ELF-1 (cell line): ENCODE results near the gene ECT2.
"Not testable (repeated sequence)": the region's sequence is repeated elsewhere in the genome, so short reads cannot be mapped to it uniquely, and the experiment has no call there.

Experiments
- DNase-seq: peaks from one replicate; pipeline ENCODE4 v3.0.0-alpha.2; 2016; ENCODE audit warnings: low read depth, low spot score

The ECT2 gene

GRCh38 chr3:172746475-172746874, 4.1 kb upstream of the ECT2 start:
- DNase-seq: no peak

DNA sequence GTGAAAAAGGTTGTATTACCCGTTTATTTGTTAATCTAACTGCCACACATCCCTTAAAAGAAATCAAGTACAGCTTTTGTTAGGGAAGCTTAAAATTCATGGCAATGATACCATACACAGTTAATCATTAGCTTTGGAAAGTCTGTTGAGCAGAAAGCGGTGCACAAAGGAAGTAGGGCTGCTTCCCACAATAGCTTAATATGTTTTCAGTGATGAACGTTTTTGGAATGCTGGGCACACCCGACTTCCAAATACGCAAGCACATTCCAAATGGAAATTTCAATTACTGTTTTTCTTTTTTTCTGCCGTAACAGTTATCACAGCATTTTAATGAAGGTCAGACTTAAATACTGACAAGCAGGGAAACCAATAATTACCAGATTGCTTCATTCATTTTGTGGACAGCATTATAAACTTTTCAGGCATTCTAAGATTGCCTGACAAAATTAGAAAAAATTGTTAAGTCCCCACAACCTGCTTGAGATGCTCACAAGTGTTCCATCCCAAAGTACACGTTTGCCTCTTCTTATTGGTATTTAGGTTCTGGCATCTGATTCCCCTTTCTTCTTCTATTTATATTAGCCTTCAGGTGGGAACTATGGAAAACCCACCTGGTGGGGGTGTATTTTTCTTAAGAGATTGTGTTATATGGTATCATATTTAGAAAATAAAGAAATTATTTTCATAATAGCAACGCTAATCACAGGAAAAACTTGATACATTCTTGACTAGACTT, 1.1 kb upstream of the ECT2 start:
- DNase-seq: no peak

DNA sequence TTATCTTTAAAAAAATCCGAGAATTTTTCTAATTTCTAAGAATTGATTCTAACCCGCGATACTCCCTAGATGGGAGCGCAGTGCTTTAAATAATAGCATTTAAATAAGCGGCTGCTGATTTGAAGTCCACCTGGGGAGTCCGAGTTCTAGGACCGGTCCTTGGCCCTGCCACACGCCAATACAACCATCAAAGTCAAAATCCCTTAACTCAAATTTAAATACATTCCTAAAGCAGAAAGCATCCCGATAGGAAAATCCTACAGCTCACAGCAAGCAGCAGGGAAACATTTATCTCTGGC, 508 bp upstream of the ECT2 start:
- DNase-seq: no peak

DNA sequence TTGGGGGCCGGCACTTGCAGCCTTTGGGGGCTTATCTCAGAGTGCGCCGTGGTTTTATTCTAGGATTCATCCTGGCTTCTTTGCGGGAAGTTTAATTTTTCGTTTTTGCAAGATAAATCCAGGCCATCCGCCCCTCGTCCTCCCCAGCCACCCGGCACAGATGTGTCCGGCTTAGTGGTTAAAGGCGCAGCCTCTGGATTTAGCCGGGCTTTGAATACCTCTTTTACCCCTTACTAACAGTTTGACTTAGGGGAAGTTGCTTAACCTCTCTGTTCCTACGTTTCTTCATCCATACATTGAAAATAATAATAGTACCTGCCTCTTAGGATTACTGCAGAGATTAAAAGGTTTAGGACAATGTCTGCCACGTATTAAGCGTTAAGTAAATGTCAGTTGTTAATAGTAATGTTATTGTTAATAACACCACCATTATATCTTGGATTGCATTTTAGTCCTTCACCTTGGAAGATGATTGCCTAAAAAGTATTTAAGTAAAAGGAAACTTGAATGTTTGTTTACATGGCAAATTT, 714 bp downstream of the ECT2 start:
- no peak for DNase-seq

- DNase-seq: no peak
Observed at GRCh38 chr3:172752651-172753050, 2.1 kb downstream of the ECT2 start.

DNA sequence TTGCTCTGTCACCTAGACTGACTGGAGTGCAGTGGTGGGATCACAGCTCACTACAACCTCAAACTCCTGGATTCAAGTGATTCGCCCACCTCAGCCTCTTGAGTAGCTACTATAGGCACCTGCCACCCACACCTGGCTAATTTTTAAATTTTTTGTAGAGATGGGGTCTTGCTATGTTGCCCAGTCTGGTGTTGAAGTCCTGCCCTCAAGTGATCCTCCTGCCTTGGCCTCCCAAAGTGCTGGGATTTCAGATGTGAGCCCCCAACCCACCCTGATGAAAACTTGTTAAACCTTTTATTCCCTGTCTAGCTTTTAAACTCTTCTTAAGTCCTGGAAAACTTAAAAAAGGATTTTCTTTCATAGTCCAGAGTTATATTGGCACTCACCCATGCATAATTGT, 2.6 kb downstream of the ECT2 start:
- no peak for DNase-seq

- DNase-seq: not testable (repeated sequence)
Observed at GRCh38 chr3:172760416-172760815, 9.9 kb downstream of the ECT2 start.

DNA sequence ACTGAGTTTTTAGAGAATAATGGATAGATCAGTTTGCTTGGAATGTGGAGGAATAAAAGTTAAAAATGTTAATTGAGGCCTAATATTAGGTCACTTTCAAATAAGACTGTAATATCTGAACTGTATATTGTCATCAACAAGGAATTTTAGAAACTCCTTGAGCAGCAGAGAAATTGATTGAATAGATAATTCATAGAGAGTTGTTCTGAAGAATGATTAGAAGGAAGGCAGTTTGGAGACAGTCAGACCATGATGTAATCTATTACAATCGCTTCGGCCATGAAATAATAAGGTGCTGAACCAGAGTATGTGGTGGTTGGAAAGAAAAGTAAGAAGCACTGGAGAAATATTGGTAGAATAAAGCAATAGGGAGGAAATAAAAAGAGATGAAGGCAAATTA, 15.7 kb downstream of the ECT2 start:
- no peak for DNase-seq

GRCh38 chr3:172766718-172767405, 16.3 kb downstream of the ECT2 start:
- no peak for DNase-seq

DNA sequence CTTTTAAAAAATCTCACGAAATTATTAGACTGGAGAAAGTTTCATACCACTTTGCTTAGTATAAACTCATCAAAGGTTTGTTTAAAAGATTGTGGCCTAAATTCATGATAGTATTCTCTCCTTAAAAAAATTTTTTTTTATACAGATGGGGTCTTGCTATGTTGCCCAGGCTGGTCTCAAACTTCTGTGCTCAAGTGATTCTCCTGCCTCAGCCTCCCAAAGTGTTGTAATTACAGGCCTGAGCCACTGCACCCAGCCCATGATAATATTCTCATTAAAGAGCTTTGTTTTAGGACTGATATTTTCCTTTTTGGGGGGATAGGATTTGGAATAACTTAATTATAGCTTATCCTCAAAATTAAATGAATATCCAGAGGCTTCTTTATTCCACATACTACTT, 19.9 kb downstream of the ECT2 start:
- DNase-seq: no peak

DNA sequence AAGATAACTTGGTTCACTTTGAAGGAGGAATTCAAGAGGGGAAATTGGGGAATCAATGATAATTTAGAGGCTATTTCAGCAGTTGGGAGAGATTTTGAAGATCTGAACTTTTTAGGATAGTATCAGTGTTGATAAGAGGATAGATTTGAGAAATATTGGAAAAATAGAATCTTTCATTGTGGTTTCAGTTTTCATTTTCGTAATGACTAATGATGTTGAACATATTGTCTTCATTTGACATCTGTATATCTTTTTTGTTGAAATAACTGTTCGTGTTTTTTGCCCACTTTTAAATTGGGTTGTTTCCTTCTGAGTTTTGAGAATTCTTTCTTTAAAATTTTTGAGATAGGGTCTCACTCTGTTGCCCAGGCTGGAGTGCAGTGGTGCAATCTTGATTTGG, 21.1 kb downstream of the ECT2 start:
- no peak for DNase-seq

GRCh38 chr3:172776049-172776717, 25.7 kb downstream of the ECT2 start:
- no peak for DNase-seq

GRCh38 chr3:172777901-172778300, 27.4 kb downstream of the ECT2 start:
- no peak for DNase-seq

GRCh38 chr3:172782235-172782634, 31.7 kb downstream of the ECT2 start:
- DNase-seq: no peak

- no peak for DNase-seq
Observed at GRCh38 chr3:172786036-172786435, 35.5 kb downstream of the ECT2 start.

DNA sequence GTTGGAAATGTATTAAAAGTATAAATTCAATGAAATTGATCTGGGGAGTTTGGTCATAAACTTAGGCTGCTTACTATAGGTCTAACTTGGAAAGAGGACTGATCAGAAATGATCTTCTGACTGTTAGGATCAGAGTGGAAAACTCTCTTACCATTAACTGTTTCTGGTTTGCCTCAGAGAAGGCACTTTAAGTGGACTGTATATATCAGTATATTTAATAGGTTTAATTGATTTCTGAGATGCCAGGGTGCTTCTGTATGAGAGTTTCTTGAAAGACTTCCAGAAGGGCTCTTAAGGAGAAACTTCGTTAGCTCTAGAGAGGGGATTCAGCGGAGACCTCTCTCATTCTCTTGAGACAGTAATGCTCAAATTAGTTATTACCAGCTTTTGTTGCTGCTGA, 36.5 kb downstream of the ECT2 start:
- DNase-seq: no peak

DNA sequence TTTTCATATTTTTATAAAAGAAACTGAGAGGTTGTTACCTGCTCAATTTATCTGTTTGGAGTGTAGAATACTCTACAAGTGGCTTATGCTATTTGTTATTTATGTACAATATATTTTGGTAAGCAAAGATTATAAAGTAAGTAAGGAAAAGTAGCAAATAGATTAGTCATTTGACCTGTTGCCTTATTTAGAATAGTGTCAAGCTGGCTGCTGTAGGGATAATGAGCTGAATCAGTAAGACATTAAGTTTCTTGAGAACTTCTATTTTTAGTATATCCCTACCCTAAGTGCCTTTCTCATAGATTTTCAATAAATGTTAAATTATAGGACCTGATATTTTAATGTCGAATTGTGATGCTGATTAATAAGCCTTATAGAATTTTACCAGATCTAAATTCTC, 37.2 kb downstream of the ECT2 start:
- DNase-seq: no peak

- DNase-seq: no peak
Observed at GRCh38 chr3:172799246-172799645, 48.7 kb downstream of the ECT2 start.

GRCh38 chr3:172800156-172800555, 49.6 kb downstream of the ECT2 start:
- DNase-seq: no peak

- no peak for DNase-seq
Observed at GRCh38 chr3:172803489-172803888, 53.0 kb downstream of the ECT2 start.

DNA sequence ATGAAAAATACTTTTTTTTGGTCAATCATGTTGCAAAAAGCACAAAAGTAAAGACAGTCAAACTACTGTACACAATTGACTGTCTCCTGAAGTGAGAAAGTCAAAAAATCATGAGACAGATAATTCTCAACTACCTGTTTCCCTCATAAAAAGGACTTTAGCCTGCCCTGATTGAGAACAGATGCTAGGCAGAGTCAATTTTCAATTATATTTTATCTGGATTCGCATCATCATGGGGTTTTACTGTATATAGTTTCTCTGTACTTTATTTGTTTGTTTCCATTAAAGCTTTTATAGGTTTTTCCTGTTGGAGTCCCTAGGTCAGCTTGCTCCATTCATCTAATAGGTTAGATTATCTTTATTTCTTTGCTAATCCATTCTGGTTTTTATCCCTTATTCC, 53.8 kb downstream of the ECT2 start:
- no peak for DNase-seq

GRCh38 chr3:172808969-172809546, 58.5 kb downstream of the ECT2 start:
- no peak for DNase-seq

- DNase-seq: no peak
Observed at GRCh38 chr3:172811099-172811498, 60.6 kb downstream of the ECT2 start.
